ENCODE results near the gene DRD1.

- TF ChIP-seq EZH2phosphoT487 (conservative IDR thresholded peaks at IDR 0.05; ENCODE audit: low read length), result no peak
- TF ChIP-seq CTCF (IDR thresholded peaks at IDR 0.05; ENCODE audit: insufficient read depth, low read length, poor library complexity, severe bottlenecking), result no peak
Measured at GRCh38 chr5:175461370-175461769, 17.4 kb upstream of the DRD1 start.
